SJCRH30 (cell line): ENCODE data around the gene EFCAB7. TPM values are rescaled to one million over a fixed set of nuclear protein-coding genes. Genes with fewer than 3 reads are reported as not detected.
"Not testable (repeated sequence)": the region's sequence is repeated elsewhere in the genome, so short reads cannot be mapped to it uniquely, and the experiment has no call there.

Source experiments
- DNase-seq, 2 experiments: peaks; one replicate each; pipeline ENCODE4 v3.0.0-alpha.2; 2015 to 2020
- H3K27ac ChIP-seq: fragments of 250-450 bp; sonication (Bioruptor Pico); 2 replicates; pipeline ENCODE4 v1.5.1; 2020; ENCODE audit warnings: mild to moderate bottlenecking, moderate library complexity
- H3K27me3 ChIP-seq: fragments of 250-450 bp; sonication (Bioruptor Pico); 2 replicates; pipeline ENCODE4 v1.5.1; 2020; ENCODE audit warnings: mild to moderate bottlenecking, moderate library complexity
- H3K36me3 ChIP-seq: fragments of 250-450 bp; sonication (Bioruptor Pico); 2 replicates; pipeline ENCODE4 v1.5.1; 2020; ENCODE audit warnings: mild to moderate bottlenecking, moderate library complexity
- H3K4me1 ChIP-seq: fragments of 250-450 bp; sonication (Bioruptor Pico); 2 replicates; pipeline ENCODE4 v1.5.1; 2020; ENCODE audit warnings: mild to moderate bottlenecking, moderate library complexity
- H3K4me3 ChIP-seq: fragments of 250-450 bp; sonication (Bioruptor Pico); 2 replicates; pipeline ENCODE4 v1.5.1; 2020; ENCODE audit warnings: mild to moderate bottlenecking, moderate library complexity
- H3K9me3 ChIP-seq: fragments of 250-450 bp; sonication (Bioruptor Pico); replicated peaks from 2 replicates; pipeline ENCODE4 v1.5.1; 2020; ENCODE audit warnings: mild to moderate bottlenecking, moderate library complexity
- total RNA-seq: library from RNA; depleted of rRNA; stranded (reverse); fragments of >200 nt; shearing (Covaris generic); gene quantifications from 2 replicates; pipeline ENCODE4 v1.2.3, GENCODE V29; 2014

The EFCAB7 gene
- total RNA-seq, 1 experiment from 2014 or later = 15.5 TPM

- H3K27ac ChIP-seq = no peak overlapping the region
- no peaks in the 10 kb centered on the region for H3K27me3 ChIP-seq
- peaks cover 16% of the 10 kb centered on the region for H3K36me3 ChIP-seq
- no peaks in the 10 kb centered on the region for H3K9me3 ChIP-seq
- H3K4me3 ChIP-seq = no peak overlapping the region
- no peaks in the 10 kb centered on the region for H3K4me1 ChIP-seq
- no peak for DNase-seq
Measured at GRCh38 chr1:63533931-63534330, 10.6 kb downstream of the EFCAB7 start.

GRCh38 chr1:63534406-63534805, 11.1 kb downstream of the EFCAB7 start:
- no peak overlapping the region for H3K4me3 ChIP-seq
- H3K27me3 ChIP-seq = no peaks in the 10 kb centered on the region
- H3K9me3 ChIP-seq = no peaks in the 10 kb centered on the region
- H3K27ac ChIP-seq = no peak overlapping the region
- no peaks in the 10 kb centered on the region for H3K4me1 ChIP-seq
- DNase-seq = no peak
- H3K36me3 ChIP-seq = peaks cover 16% of the 10 kb centered on the region

- Histone ChIP-seq H3K27ac (no peak overlapping the region), H3K4me3 (no peak overlapping the region), H3K27me3 (no peaks in the 10 kb centered on the region), H3K4me1 (no peaks in the 10 kb centered on the region), H3K9me3 (no peaks in the 10 kb centered on the region), H3K36me3 (peaks cover 10% of the 10 kb centered on the region)
- no peak for DNase-seq
Measured at GRCh38 chr1:63537006-63537405, 13.7 kb downstream of the EFCAB7 start.

- Histone ChIP-seq H3K4me3 (no peak overlapping the region), H3K9me3 (no peaks in the 10 kb centered on the region), H3K27me3 (no peaks in the 10 kb centered on the region), H3K4me1 (no peaks in the 10 kb centered on the region), H3K27ac (no peak overlapping the region), H3K36me3 (peaks cover 9% of the 10 kb centered on the region)
- DNase-seq = peak in 1 of 2 experiments; percentile 15
Measured at GRCh38 chr1:63537940-63538339, 14.6 kb downstream of the EFCAB7 start.

- Histone ChIP-seq H3K27me3 (no peaks in the 10 kb centered on the region), H3K4me1 (no peaks in the 10 kb centered on the region), H3K4me3 (no peak overlapping the region), H3K27ac (no peak overlapping the region), H3K9me3 (no peaks in the 10 kb centered on the region), H3K36me3 (peaks cover 8% of the 10 kb centered on the region; the same call in 1 of the 2 replicates)
- no peak for DNase-seq
Measured at GRCh38 chr1:63545780-63546179, 22.5 kb downstream of the EFCAB7 start.

- peaks cover 8% of the 10 kb centered on the region for H3K36me3 ChIP-seq
- no peak overlapping the region for H3K4me3 ChIP-seq
- no peak overlapping the region for H3K27ac ChIP-seq
- H3K27me3 ChIP-seq = no peaks in the 10 kb centered on the region
- H3K9me3 ChIP-seq = no peaks in the 10 kb centered on the region
- H3K4me1 ChIP-seq = no peaks in the 10 kb centered on the region
- DNase-seq = no peak
Measured at GRCh38 chr1:63547621-63548294, 24.4 kb downstream of the EFCAB7 start.

- Histone ChIP-seq H3K27me3 (no peaks in the 10 kb centered on the region), H3K27ac (no peak overlapping the region), H3K9me3 (no peaks in the 10 kb centered on the region), H3K4me3 (no peak overlapping the region), H3K4me1 (no peaks in the 10 kb centered on the region), H3K36me3 (peaks cover 8% of the 10 kb centered on the region)
- no peak for DNase-seq
Measured at GRCh38 chr1:63548303-63548702, 25.0 kb downstream of the EFCAB7 start.

- no peaks in the 10 kb centered on the region for H3K4me1 ChIP-seq
- H3K4me3 ChIP-seq = no peak overlapping the region
- H3K27me3 ChIP-seq = no peaks in the 10 kb centered on the region
- no peak for DNase-seq
- H3K27ac ChIP-seq = no peak overlapping the region
- no peaks in the 10 kb centered on the region for H3K9me3 ChIP-seq
- peaks cover 8% of the 10 kb centered on the region for H3K36me3 ChIP-seq
Measured at GRCh38 chr1:63548877-63549276, 25.6 kb downstream of the EFCAB7 start.

GRCh38 chr1:63555480-63555879, 32.2 kb downstream of the EFCAB7 start:
- H3K4me3 ChIP-seq = no peak overlapping the region
- no peak for DNase-seq
- no peaks in the 10 kb centered on the region for H3K4me1 ChIP-seq
- H3K36me3 ChIP-seq = no peaks in the 10 kb centered on the region; the same call in 1 of the 2 replicates
- no peaks in the 10 kb centered on the region for H3K27me3 ChIP-seq
- no peak overlapping the region for H3K27ac ChIP-seq
- no peaks in the 10 kb centered on the region for H3K9me3 ChIP-seq

- peak; percentile 35 to 69 for DNase-seq
- Histone ChIP-seq H3K36me3 (no peaks in the 10 kb centered on the region; the same call in 1 of the 2 replicates), H3K9me3 (no peaks in the 10 kb centered on the region), H3K4me1 (no peaks in the 10 kb centered on the region), H3K27me3 (no peaks in the 10 kb centered on the region), H3K4me3 (no peak overlapping the region), H3K27ac (no peak overlapping the region)
Measured at GRCh38 chr1:63557365-63557987, 34.2 kb downstream of the EFCAB7 start.

- H3K9me3 ChIP-seq = no peaks in the 10 kb centered on the region
- no peak overlapping the region for H3K4me3 ChIP-seq
- no peak for DNase-seq
- no peaks in the 10 kb centered on the region for H3K27me3 ChIP-seq
- no peaks in the 10 kb centered on the region for H3K4me1 ChIP-seq
- H3K27ac ChIP-seq = no peak overlapping the region
- no peaks in the 10 kb centered on the region for H3K36me3 ChIP-seq
Measured at GRCh38 chr1:63559357-63559756, 36.0 kb downstream of the EFCAB7 start.

GRCh38 chr1:63563745-63564144, 40.4 kb downstream of the EFCAB7 start:
- H3K27ac ChIP-seq = no peak overlapping the region
- H3K4me1 ChIP-seq = no peaks in the 10 kb centered on the region
- H3K27me3 ChIP-seq = no peaks in the 10 kb centered on the region
- H3K9me3 ChIP-seq = no peaks in the 10 kb centered on the region
- H3K4me3 ChIP-seq = no peak overlapping the region
- no peak for DNase-seq
- H3K36me3 ChIP-seq = no peaks in the 10 kb centered on the region; the same call in 1 of the 2 replicates

GRCh38 chr1:63569068-63569467, 45.7 kb downstream of the EFCAB7 start:
- H3K9me3 ChIP-seq = no peaks in the 10 kb centered on the region

GRCh38 chr1:63569640-63570316, 46.5 kb downstream of the EFCAB7 start:
- no peaks in the 10 kb centered on the region; the same call in 1 of the 2 replicates for H3K36me3 ChIP-seq
- no peaks in the 10 kb centered on the region for H3K4me1 ChIP-seq
- H3K27ac ChIP-seq = no peak overlapping the region
- H3K9me3 ChIP-seq = no peaks in the 10 kb centered on the region
- DNase-seq = no peak
- H3K4me3 ChIP-seq = no peak overlapping the region
- no peaks in the 10 kb centered on the region for H3K27me3 ChIP-seq

More at GRCh38 chr1:63569068-63569467, 45.7 kb downstream of the EFCAB7 start:
- DNase-seq = no peak
- Histone ChIP-seq H3K27me3 (no peaks in the 10 kb centered on the region), H3K4me3 (no peak overlapping the region), H3K27ac (no peak overlapping the region), H3K36me3 (no peaks in the 10 kb centered on the region; the same call in 1 of the 2 replicates), H3K4me1 (no peaks in the 10 kb centered on the region)

- not testable (repeated sequence) for DNase-seq, H3K4me1 ChIP-seq, H3K36me3 ChIP-seq, H3K4me3 ChIP-seq, H3K27me3 ChIP-seq, H3K9me3 ChIP-seq, H3K27ac ChIP-seq
Measured at GRCh38 chr1:63572686-63573085, 49.4 kb downstream of the EFCAB7 start.
